SK-N-SH (cell line): ENCODE measurements around the gene TSHR. TPM values are rescaled to one million over a fixed set of nuclear protein-coding genes. Genes with fewer than 3 reads are reported as not detected.
A peak's percentile ranks its signal among the peaks of the same experiment; 100 is the strongest.

Experiments used
- CTCF ChIA-PET: fragments of 300-600, 350-600 bp; formaldehyde crosslinking; extraction: SDS; loops from one replicate; lab custom pipeline; 2021; lab: Yijun Ruan, JAX
- POLR2A ChIA-PET: fragments of 350-600 bp; sonication (Branson Sonifier 250); formaldehyde crosslinking; extraction: SDS; loops from one replicate; lab custom pipeline; 2020; ENCODE audit warnings: antibody characterized with exemption, inconsistent platforms; lab: Yijun Ruan, JAX
- DNase-seq: peaks from one replicate; pipeline ENCODE4 v3.0.0; 2012
- H2AFZ ChIP-seq: fragments of 200-600 bp; sonication (generic); 2 replicates; pipeline ENCODE4 v1.8.1; 2016; ENCODE audit warnings: antibody characterized with exemption, mild to moderate bottlenecking, low read depth
- H3F3A ChIP-seq: fragments of 200-600 bp; sonication (generic); replicated peaks from 2 replicates; pipeline ENCODE3; 2016; ENCODE audit warnings: antibody characterized with exemption, mild to moderate bottlenecking; ENCODE audit not compliant: insufficient read depth
- H3K27ac ChIP-seq, 2 experiments: fragments of 200-500 bp in 1 of 2; fragments of 200-600 bp in 1 of 2; sonication (Bioruptor generic) in 1 of 2; sonication (generic), shearing (Covaris generic) in 1 of 2; 2 replicates each; pipeline versions ENCODE4 v1.5.1 to v1.6.1; 2014 to 2016; ENCODE audit warnings: low read depth in 2 of 2, inconsistent platforms in 1 of 2, low read length in 1 of 2, mild to moderate bottlenecking in 1 of 2, mixed read lengths in 1 of 2
- H3K27me3 ChIP-seq: fragments of 200-600 bp; sonication (generic), shearing (Covaris generic); 2 replicates; pipeline ENCODE4 v1.6.1; 2016; ENCODE audit warnings: mixed run types; ENCODE audit not compliant: insufficient read depth
- H3K36me3 ChIP-seq, 2 experiments: fragments of 200-500 bp in 1 of 2; fragments of 200-600 bp in 1 of 2; sonication (Bioruptor generic) in 1 of 2; sonication (generic) in 1 of 2; replicated peaks in 1 of 2; 2 replicates each; pipeline versions ENCODE3 to v1.5.1; 2014 to 2016; ENCODE audit warnings: low read length in 1 of 2, mild to moderate bottlenecking in 1 of 2; ENCODE audit not compliant: insufficient read depth in 2 of 2, control insufficient read depth in 1 of 2
- H3K4me1 ChIP-seq, 2 experiments: fragments of 200-500 bp in 1 of 2; fragments of 200-600 bp in 1 of 2; sonication (Bioruptor generic) in 1 of 2; sonication (generic), shearing (Covaris generic) in 1 of 2; 2 replicates each; pipeline versions ENCODE4 v1.5.1 to v1.6.1; 2014 to 2016; ENCODE audit warnings: low read depth in 1 of 2, low read length in 1 of 2, mixed run types in 1 of 2; ENCODE audit not compliant: insufficient read depth in 2 of 2, control insufficient read depth in 1 of 2
- H3K4me2 ChIP-seq: fragments of 200-600 bp; sonication (generic), shearing (Covaris generic); 2 replicates; pipeline ENCODE4 v1.6.1; 2017; ENCODE audit warnings: mixed run types
- H3K4me3 ChIP-seq, 2 experiments: fragments of 200-500 bp in 1 of 2; fragments of 200-600 bp in 1 of 2; sonication (Bioruptor generic) in 1 of 2; sonication (generic), shearing (Covaris generic) in 1 of 2; 2 replicates each; pipeline versions ENCODE4 v1.5.1 to v1.8.1; 2014 to 2016; ENCODE audit warnings: low read depth in 2 of 2, inconsistent platforms in 1 of 2, low read length in 1 of 2, mild to moderate bottlenecking in 1 of 2, mixed read lengths in 1 of 2, moderate library complexity in 1 of 2
- H3K79me2 ChIP-seq: fragments of 200-600 bp; sonication (generic); 2 replicates; pipeline ENCODE4 v1.8.1; 2017; ENCODE audit warnings: mild to moderate bottlenecking; ENCODE audit not compliant: insufficient read depth
- H3K9ac ChIP-seq: fragments of 200-600 bp; sonication (generic); 2 replicates; pipeline ENCODE4 v1.6.1; 2017; ENCODE audit warnings: mixed run types
- H3K9me2 ChIP-seq: fragments of 200-600 bp; sonication (generic); 2 replicates; pipeline ENCODE4 v1.6.1; 2017; ENCODE audit warnings: mixed run types
- H3K9me3 ChIP-seq: fragments of 200-600 bp; sonication (generic); 2 replicates; pipeline ENCODE4 v1.6.1; 2017; ENCODE audit warnings: mixed run types, mild to moderate bottlenecking, moderate library complexity
- H4K20me1 ChIP-seq: fragments of 200-600 bp; sonication (generic); 2 replicates; pipeline ENCODE4 v1.6.1; 2017; ENCODE audit warnings: mild to moderate bottlenecking, mixed run types; ENCODE audit not compliant: insufficient read depth
- CTCF ChIP-seq: fragments of 200-600 bp; sonication (generic); IDR thresholded peaks from 2 replicates; pipeline ENCODE4 v1.6.1; 2017; ENCODE audit warnings: antibody characterized with exemption, mild to moderate bottlenecking, moderate library complexity
- ELF1 ChIP-seq: IDR thresholded peaks from 2 replicates; pipeline ENCODE4 v1.4.0; 2012
- EP300 ChIP-seq, 2 experiments: IDR thresholded peaks; 2 replicates each; pipeline versions ENCODE4 v1.4.0 to v1.6.1; 2012; ENCODE audit warnings: borderline replicate concordance in 1 of 2, low read depth in 1 of 2, low read length in 1 of 2
- EZH2phosphoT487 ChIP-seq: fragments of 200-600 bp; sonication (generic); IDR thresholded peaks from 2 replicates; pipeline ENCODE4 v1.6.1; 2017; ENCODE audit warnings: low read depth, mixed run types, mild to moderate bottlenecking, antibody characterized with exemption, moderate library complexity, borderline replicate concordance
- FOXJ3 ChIP-seq: sonication (generic); formaldehyde crosslinking; IDR thresholded peaks from 2 replicates; pipeline ENCODE4 v1.5.1; 2020; ENCODE audit warnings: mild to moderate bottlenecking, missing genetic modification reagents
- FOXM1 ChIP-seq: IDR thresholded peaks from 2 replicates; pipeline ENCODE4 v1.4.0; 2012; ENCODE audit warnings: low read depth, mild to moderate bottlenecking
- JUND ChIP-seq: IDR thresholded peaks from 2 replicates; pipeline ENCODE4 v1.4.0; 2012
- MAX ChIP-seq: IDR thresholded peaks from 2 replicates; pipeline ENCODE4 v1.4.0; 2012; ENCODE audit warnings: low read depth
- MXI1 ChIP-seq: IDR thresholded peaks from 2 replicates; pipeline ENCODE4 v1.6.1; 2012; ENCODE audit warnings: mild to moderate bottlenecking, low read depth, low read length, improper control_type of control experiment
- NFIC ChIP-seq: IDR thresholded peaks from 2 replicates; pipeline ENCODE4 v1.4.0; 2012; ENCODE audit warnings: borderline replicate concordance
- PBX3 ChIP-seq: IDR thresholded peaks from 2 replicates; pipeline ENCODE4; 2012
- POLR2AphosphoS5 ChIP-seq: IDR thresholded peaks from 2 replicates; pipeline ENCODE4 v1.6.1; 2012; ENCODE audit warnings: low read depth, low read length
- RAD21 ChIP-seq: IDR thresholded peaks from 2 replicates; pipeline ENCODE4 v1.6.1; 2012; ENCODE audit warnings: mild to moderate bottlenecking, low read length
- RCOR1 ChIP-seq: fragments of 150-350 bp; IDR thresholded peaks from 2 replicates; pipeline ENCODE4 v1.6.1; 2017; ENCODE audit warnings: antibody characterized with exemption, low read length
- REST ChIP-seq: IDR thresholded peaks from 2 replicates; pipeline ENCODE4 v1.6.1; 2012; ENCODE audit warnings: mild to moderate bottlenecking, low read depth, low read length, moderate library complexity
- RXRA ChIP-seq: IDR thresholded peaks from 2 replicates; pipeline ENCODE4 v1.4.0; 2012; ENCODE audit warnings: low read depth, mild to moderate bottlenecking, borderline replicate concordance
- SIN3A ChIP-seq: IDR thresholded peaks from 2 replicates; pipeline ENCODE4 v1.6.1; 2012; ENCODE audit warnings: low read depth, mild to moderate bottlenecking, low read length, moderate library complexity, borderline replicate concordance
- SMC3 ChIP-seq: IDR thresholded peaks from 2 replicates; pipeline ENCODE4 v1.6.1; 2012; ENCODE audit warnings: low read depth, low read length, improper control_type of control experiment
- TAF1 ChIP-seq: IDR thresholded peaks from 2 replicates; pipeline ENCODE4 v1.6.1; 2012; ENCODE audit warnings: low read depth, mild to moderate bottlenecking, low read length, moderate library complexity, borderline replicate concordance
- TCF12 ChIP-seq: IDR thresholded peaks from 2 replicates; pipeline ENCODE4 v1.4.0; 2012
- TEAD4 ChIP-seq: IDR thresholded peaks from 2 replicates; pipeline ENCODE4 v1.4.0; 2012; ENCODE audit warnings: mild to moderate bottlenecking, borderline replicate concordance; ENCODE audit not compliant: insufficient read depth
- USF1 ChIP-seq: IDR thresholded peaks from 2 replicates; pipeline ENCODE4 v1.4.0; 2012; ENCODE audit warnings: low read depth, borderline replicate concordance
- YY1 ChIP-seq: IDR thresholded peaks from 2 replicates; pipeline ENCODE4 v1.4.0; 2012; ENCODE audit warnings: low read depth, mild to moderate bottlenecking
- ZBTB33 ChIP-seq: IDR thresholded peaks from 2 replicates; pipeline ENCODE4 v1.4.0; 2012; ENCODE audit warnings: low read depth, borderline replicate concordance
- WGBS: methylation state at CpG from one replicate; pipeline ENCODE4 v1.1.6; 2017; ENCODE audit warnings: low lambda C conversion rate; 5-methylcytosine and 5-hydroxymethylcytosine counted together
- polyA plus RNA-seq, 3 experiments: library from polyadenylated mRNA; depleted of rRNA; stranded (reverse); fragments of >200 nt; gene quantifications; 2 replicates each; pipeline ENCODE4 v1.2.3, GENCODE V29; 2012

Gene TSHR
- polyA plus RNA-seq, 1 of the 3 experiments (the other 2 are of a cell fraction): not detected

- Histone ChIP-seq H3F3A (no peaks in the 10 kb centered on the region), H3K9me3 (no peaks in the 10 kb centered on the region), H4K20me1 (no peaks in the 10 kb centered on the region), H3K4me1 (peaks cover 0 to 2% of the 10 kb centered on the region in 2 experiments; a peak in 1 of 4 replicates), H3K4me2 (peak overlapping the region; percentile 90; the same call in 1 of the 2 replicates), H3K4me3 (peak overlapping the region; percentile 54 to 70), H3K27me3 (peaks cover 25% of the 10 kb centered on the region), H3K36me3 (no peaks in the 10 kb centered on the region), H2AFZ (peak overlapping the region; percentile 89), H3K9me2 (no peaks in the 10 kb centered on the region), H3K79me2 (no peaks in the 10 kb centered on the region), H3K27ac (no peak overlapping the region), H3K9ac (no peak overlapping the region)
- ChIA-PET POLR2A (no interaction called here), CTCF (interaction anchor here (0.5 to 3.0 kb wide), 15 partner anchors 8 to 317 kb away, joined by 3 to 42 read pairs (median 6); partner anchors contain the start of gene CEP128)
- WGBS: 1% methylated on average over 28 of the region's 29 CpGs
- DNase-seq: peak; percentile 81
- no peak for TF ChIP-seq JUND
- TF ChIP-seq EP300 (IDR thresholded peaks at IDR 0.05; ENCODE audit: borderline replicate concordance in 1 of 2, low read depth in 1 of 2, low read length in 1 of 2): peak in 1 of 2 experiments; percentile 34; a peak in 1 of 4 replicates
- no peak for TF ChIP-seq PBX3
- TF ChIP-seq ZBTB33: no peak
- no peak for TF ChIP-seq TCF12
- TF ChIP-seq POLR2AphosphoS5: no peak
- TF ChIP-seq CTCF: peak; percentile 77
- no peak for TF ChIP-seq TEAD4
- no peak for TF ChIP-seq SIN3A
- no peak for TF ChIP-seq RXRA
- TF ChIP-seq REST: no peak
- TF ChIP-seq NFIC: no peak
- 0 out of 2 replicates have a peak, but pooled peaks have one; percentile 12 for TF ChIP-seq ELF1
- TF ChIP-seq TAF1: no peak
- TF ChIP-seq EZH2phosphoT487: no peak
- TF ChIP-seq SMC3: peak; percentile 77
- TF ChIP-seq MAX: peak; percentile 82
- TF ChIP-seq FOXJ3 (CRISPR knock-in tag): no peak
- TF ChIP-seq USF1: no peak
- TF ChIP-seq RCOR1: 0 out of 2 replicates have a peak, but pooled peaks have one; percentile 23
- TF ChIP-seq RAD21: peak; percentile 85
- TF ChIP-seq MXI1: peak; percentile 45; the same call in 1 of the 2 replicates
- TF ChIP-seq FOXM1: no peak
- TF ChIP-seq YY1: no peak
These were observed 628 bp upstream of the TSHR start for GRCh38 chr14:80954687-80955299.
